Embryonic facial prominence (tissue), 1 donor: Measurements from ENCODE around the gene ZBTB20.

ENCODE experiments used
- DNase-seq: peaks from one replicate; pipeline ENCODE4 v3.0.0-alpha.2; 2016; ENCODE audit errors: extremely low spot score

The ZBTB20 gene

DNA sequence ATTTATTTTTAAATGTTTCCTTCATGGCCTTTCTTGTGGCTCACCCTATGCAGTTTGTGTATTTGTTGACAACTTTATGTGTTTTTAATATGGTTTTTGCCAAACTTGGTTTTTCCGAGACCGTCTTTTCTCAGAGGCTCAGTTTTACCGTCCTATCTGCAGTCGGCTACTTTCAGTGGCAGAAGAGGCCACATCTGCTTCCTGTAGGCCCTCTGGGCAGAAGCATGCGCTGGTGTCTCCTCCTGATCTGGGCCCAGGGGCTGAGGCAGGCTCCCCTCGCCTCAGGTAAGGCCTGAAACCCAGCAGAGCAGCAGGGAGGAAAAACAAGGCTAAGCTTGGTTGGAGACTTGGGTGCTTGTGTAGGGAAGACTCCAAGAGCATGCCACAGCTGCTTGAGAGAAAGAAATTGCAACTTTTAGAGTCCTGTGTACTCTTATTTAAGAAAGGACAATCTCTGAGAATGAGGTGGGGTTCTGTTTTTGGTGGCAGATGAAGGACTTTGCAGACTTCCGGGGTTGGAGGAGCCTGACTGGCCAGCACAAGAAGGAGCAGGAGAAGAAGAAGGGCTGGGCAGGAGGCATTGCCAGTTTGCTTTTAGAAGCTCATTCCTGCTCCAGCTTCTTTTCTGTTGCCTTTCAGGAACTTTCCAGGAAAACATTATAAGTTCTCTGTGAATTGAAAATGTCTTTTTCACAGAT, 853.1 kb downstream of the ZBTB20 start, which contains the start of gene TIGIT:
TIGIT (plus strand) TSS at position 191 of the 698 bp plus-strand sequence; CDS start at position 225, 34 bp downstream.
- no peak for DNase-seq

GRCh38 chr3:114290911-114291901, 855.9 kb downstream of the ZBTB20 start:
- DNase-seq: no peak

DNA sequence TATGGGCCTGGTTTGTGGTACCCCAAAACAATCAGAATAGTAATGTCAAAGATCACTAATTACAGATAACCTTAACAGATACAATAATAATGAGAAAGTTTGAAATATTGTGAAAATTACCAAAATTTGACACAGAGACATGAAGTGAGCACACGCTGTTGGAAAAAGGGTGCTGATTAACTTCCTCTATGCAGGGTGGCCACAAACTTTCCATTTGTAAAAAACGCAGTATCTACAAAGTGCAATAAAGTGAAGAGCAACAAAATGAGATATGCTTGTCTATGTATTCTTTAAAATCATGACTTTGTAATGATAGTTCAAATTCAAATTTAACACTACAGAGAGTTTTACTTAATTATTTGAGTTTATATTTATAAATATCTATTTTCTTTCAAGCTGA, 860.8 kb downstream of the ZBTB20 start:
- DNase-seq: no peak

DNA sequence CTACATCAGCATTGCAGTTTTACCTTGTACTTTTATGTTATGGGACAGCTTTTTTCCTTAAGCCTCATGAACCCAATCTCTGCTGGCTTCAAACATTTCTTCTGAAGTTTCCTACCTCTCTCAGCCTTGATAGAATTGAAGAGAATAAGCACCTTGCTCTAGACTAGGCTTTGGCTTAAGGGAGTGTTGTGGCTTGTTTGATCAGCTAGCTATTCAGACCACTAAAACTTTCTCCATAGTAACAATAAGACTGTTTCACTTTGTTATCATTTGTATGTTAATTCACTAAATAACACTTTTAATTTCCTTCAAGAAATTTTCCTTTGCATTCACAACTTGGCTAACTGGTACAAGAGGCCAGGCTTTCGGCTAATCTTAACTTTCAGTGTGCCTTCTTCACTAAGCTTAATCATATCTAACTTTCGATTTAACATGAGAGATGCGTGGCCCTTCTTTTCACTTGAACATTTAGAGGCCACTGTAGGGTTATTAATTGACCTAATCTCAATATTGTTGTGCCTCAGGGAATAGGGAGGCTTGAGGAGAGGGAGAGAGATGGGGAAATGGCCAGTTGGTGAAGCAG, 861.3 kb downstream of the ZBTB20 start:
- DNase-seq: no peak

- DNase-seq: no peak
Observed at GRCh38 chr3:114284644-114285043, 862.4 kb downstream of the ZBTB20 start.
